ENCODE data around the gene IMMP1L. TPM values are rescaled to one million over a fixed set of nuclear protein-coding genes. Genes with fewer than 3 reads are reported as not detected.

The IMMP1L gene
- total RNA-seq, 1 donor from 2014 or later: 37.4 TPM

DNA sequence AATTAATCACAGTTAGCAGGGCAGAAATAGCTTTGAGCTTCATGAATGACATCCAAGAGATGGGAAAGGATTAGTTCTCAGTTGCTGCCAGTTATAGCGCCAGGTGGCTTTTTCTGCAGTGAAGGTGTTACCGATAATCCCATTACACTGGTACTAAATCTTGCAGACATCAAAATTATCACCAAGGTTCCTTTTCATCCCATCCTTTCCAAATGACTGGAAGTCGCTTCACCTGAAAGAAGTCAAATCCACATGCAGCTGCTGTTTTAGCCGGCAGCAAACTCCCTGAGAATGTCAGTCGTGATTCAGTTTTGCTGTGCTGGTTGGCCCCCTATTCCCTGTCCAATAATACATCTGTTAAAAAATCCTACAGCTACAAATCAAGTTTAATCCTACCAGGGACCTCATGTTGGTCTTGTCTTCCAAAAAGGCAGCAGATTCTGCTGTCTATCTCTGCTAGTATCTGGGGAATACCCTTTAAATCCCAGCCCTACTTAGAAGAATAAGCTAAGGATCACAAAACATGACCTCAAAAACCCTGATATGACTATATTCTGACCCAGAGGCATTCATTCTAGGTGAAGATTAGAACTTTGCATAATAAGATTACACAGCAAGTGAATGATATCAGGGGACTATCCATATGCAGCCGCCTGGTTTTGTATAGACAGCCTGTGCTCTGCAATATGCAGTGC lies 31.7 kb downstream of the IMMP1L start:
- Mint-ChIP-seq H3K27ac (no peak overlapping the region), H3K4me3 (no peak overlapping the region), H3K9me3 (no peaks in the 10 kb centered on the region), H3K4me1 (peaks cover 7% of the 10 kb centered on the region), H3K27me3 (ENCODE audit: low read depth) (no peaks in the 10 kb centered on the region), H3K36me3 (no peaks in the 10 kb centered on the region)
- no peak for TF ChIP-seq CTCF (IDR thresholded peaks at IDR 0.05; ENCODE audit: unreplicated experiment)
- no peak for DNase-seq (ENCODE audit: low spot score in 2 of 2, unreplicated experiment in 2 of 2)

- peaks cover 8% of the 10 kb centered on the region for H3K9me3 Mint-ChIP-seq
- H3K4me3 Mint-ChIP-seq: no peak overlapping the region
- H3K27ac Mint-ChIP-seq: no peak overlapping the region
- H3K36me3 Mint-ChIP-seq: peaks cover 4% of the 10 kb centered on the region
- H3K4me1 Mint-ChIP-seq: no peaks in the 10 kb centered on the region
- no peaks in the 10 kb centered on the region for H3K27me3 Mint-ChIP-seq (ENCODE audit: low read depth)
- TF ChIP-seq CTCF (IDR thresholded peaks at IDR 0.05; ENCODE audit: unreplicated experiment): no peak
- DNase-seq (ENCODE audit: low spot score in 2 of 2, unreplicated experiment in 2 of 2): no peak
These were observed 35.3 kb downstream of the IMMP1L start for GRCh38 chr11:31474083-31474482.

DNA sequence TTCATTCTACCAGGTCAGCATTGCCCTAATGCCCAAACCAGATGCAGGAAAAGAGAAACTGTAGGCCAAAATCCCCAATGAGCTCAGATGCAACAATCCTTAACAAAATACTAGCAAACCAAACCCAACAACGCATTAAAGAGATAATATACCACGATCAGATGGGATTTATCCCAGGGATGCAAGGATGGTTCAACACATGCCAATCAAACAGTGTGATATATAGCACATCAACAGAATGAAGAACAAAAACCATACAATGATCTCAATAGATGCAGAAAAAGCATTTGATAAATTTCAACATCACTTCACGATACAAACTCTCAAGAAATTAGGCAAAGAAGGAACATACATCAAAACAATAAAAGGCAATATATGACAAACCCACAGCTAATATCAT lies 45.0 kb downstream of the IMMP1L start:
- no peak for DNase-seq (ENCODE audit: low spot score in 2 of 2, unreplicated experiment in 2 of 2)
- Mint-ChIP-seq H3K9me3 (peaks cover 34% of the 10 kb centered on the region), H3K27ac (no peak overlapping the region), H3K4me3 (no peak overlapping the region), H3K27me3 (ENCODE audit: low read depth) (no peaks in the 10 kb centered on the region), H3K36me3 (peaks cover 47% of the 10 kb centered on the region), H3K4me1 (no peaks in the 10 kb centered on the region)
- TF ChIP-seq CTCF (IDR thresholded peaks at IDR 0.05; ENCODE audit: unreplicated experiment): no peak

DNA sequence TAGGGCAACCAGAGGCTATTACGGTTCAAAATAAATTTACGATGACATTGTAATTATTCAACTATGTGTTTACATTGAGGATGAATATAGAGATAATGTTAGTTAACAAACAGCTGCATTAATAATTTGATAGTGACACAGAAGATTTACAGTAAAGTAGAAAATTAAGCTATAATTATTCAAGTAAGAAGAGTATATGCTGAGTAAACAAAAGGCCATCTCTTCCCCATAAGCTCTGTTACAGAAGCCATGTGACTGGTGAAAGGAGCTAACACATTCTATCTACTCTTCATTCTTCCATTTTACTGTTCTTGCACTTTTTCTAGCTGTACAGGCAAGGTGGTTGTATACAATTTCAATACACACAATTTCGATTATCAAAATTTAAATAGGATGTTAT lies 54.2 kb downstream of the IMMP1L start:
- DNase-seq (ENCODE audit: low spot score in 2 of 2, unreplicated experiment in 2 of 2): no peak
- no peaks in the 10 kb centered on the region for H3K9me3 Mint-ChIP-seq
- no peak overlapping the region for H3K27ac Mint-ChIP-seq
- TF ChIP-seq CTCF (IDR thresholded peaks at IDR 0.05; ENCODE audit: unreplicated experiment): no peak
- H3K4me1 Mint-ChIP-seq: no peaks in the 10 kb centered on the region
- H3K4me3 Mint-ChIP-seq: no peak overlapping the region
- H3K27me3 Mint-ChIP-seq (ENCODE audit: low read depth): no peaks in the 10 kb centered on the region
- peaks cover 32% of the 10 kb centered on the region for H3K36me3 Mint-ChIP-seq

GRCh38 chr11:31450841-31451240 lies 58.6 kb downstream of the IMMP1L start:
- Mint-ChIP-seq H3K27me3 (ENCODE audit: low read depth) (no peaks in the 10 kb centered on the region), H3K4me3 (no peak overlapping the region), H3K36me3 (peaks cover 40% of the 10 kb centered on the region), H3K4me1 (no peaks in the 10 kb centered on the region), H3K9me3 (no peaks in the 10 kb centered on the region), H3K27ac (no peak overlapping the region)
- no peak for DNase-seq (ENCODE audit: low spot score in 2 of 2, unreplicated experiment in 2 of 2)
- TF ChIP-seq CTCF (IDR thresholded peaks at IDR 0.05; ENCODE audit: unreplicated experiment): no peak

GRCh38 chr11:31449040-31449439 lies 60.4 kb downstream of the IMMP1L start:
- H3K27me3 Mint-ChIP-seq (ENCODE audit: low read depth): no peaks in the 10 kb centered on the region
- H3K9me3 Mint-ChIP-seq: no peaks in the 10 kb centered on the region
- no peak for TF ChIP-seq CTCF (IDR thresholded peaks at IDR 0.05; ENCODE audit: unreplicated experiment)
- DNase-seq (ENCODE audit: low spot score in 2 of 2, unreplicated experiment in 2 of 2): no peak
- H3K4me3 Mint-ChIP-seq: no peak overlapping the region
- H3K4me1 Mint-ChIP-seq: no peaks in the 10 kb centered on the region
- peaks cover 33% of the 10 kb centered on the region for H3K36me3 Mint-ChIP-seq
- H3K27ac Mint-ChIP-seq: no peak overlapping the region
